Stimulated activated CD4-positive, alpha-beta T cell treated with anti-CD3 and anti-CD28 coated beads, Interleukin-2, amount 100 ng/mL, for 4 hours (primary cell): Measurements from ENCODE around the gene LARP4B.

Experiments used
- DNase-seq: peaks from one replicate; pipeline ENCODE4 v3.0.0-alpha.2; 2020; ENCODE audit warnings: low read depth

LARP4B gene

DNA sequence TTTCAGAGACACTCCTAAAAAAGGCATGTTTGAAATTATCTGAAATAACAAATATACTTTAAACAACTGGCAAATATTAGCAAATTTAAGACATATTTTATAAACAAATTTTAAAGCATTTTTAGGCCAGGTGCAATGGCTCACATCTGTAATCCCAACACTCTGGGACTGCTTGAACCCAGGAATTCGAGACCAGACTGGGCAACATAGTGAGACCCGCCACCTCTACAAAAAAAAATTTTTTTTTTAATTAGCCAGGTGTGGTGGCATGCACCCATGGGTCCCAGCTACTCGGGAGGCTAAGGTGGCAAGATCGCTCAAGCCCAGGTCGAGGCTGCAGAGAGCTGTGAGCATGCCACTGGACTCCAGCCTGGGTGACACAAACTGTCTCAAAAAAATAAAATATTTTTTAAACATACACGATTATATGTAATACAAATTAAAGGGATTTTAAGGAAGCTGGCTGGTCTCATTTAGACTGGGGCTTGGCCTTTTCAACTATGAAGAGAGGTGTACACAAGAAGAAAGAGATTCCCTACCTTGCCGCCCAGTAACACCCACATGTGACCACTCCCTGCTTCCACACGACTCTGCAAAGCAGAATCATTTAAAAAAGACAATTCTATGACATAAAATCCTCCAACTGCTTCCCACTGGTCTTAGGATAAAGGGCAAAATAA is 7.5 kb downstream of the LARP4B start:
- DNase-seq = no peak

GRCh38 chr10:921471-922414 is 9.8 kb downstream of the LARP4B start:
- no peak for DNase-seq

DNA sequence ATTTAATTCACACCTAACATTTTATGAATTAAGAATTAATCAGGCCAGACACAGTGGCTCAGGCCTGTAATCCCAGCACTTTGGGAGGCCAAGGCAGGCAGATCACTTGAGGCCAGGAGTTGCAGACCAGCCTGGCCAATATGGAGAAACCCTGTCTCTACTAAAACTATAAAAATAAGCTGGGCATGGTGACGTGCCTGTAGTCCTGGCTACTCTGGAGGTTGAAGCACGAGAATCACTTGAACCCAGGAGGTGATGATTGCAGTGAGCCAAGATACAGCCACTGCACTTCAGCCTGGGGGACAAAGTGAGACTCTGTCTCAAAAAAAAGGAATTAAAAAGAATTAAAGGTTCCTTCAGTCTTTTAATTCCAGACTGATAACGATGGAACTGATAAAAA is 11.1 kb downstream of the LARP4B start:
- no peak for DNase-seq

DNA sequence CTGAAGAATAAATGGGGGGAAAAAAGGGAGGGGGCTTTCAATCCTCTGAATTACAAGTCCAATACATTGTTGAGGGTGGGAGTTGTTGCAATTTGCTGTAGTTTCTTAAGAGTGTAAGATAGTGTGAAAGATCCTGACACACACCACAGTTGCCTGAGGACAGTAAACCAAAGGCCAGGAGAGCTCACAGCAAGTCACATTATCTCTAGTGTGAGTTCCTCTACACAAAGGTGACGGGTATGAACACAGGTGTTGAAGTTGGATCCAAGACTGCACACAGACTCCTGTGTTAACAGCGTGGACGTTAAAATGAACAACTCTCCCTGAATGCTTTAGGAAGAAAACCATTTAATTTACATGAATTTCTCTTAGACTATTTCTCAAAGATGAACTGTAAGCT is 12.0 kb downstream of the LARP4B start:
- no peak for DNase-seq

GRCh38 chr10:917999-918398 is 13.5 kb downstream of the LARP4B start:
- DNase-seq = no peak

DNA sequence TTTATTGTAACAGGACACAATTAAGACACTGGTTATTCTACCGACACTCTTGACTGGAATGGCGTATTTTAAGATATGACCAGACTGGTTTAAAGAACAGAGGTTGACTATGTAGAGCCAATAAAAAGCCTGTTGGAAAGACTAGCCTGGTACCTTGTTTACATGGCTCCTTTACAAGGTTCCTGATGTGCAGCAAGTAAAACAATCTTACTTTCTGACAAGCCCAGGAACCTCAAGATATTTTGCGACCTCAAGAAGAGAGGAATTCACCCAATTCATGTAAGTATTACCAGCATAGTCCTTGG is 14.1 kb downstream of the LARP4B start:
- no peak for DNase-seq

GRCh38 chr10:916716-917415 is 14.6 kb downstream of the LARP4B start:
- no peak for DNase-seq

DNA sequence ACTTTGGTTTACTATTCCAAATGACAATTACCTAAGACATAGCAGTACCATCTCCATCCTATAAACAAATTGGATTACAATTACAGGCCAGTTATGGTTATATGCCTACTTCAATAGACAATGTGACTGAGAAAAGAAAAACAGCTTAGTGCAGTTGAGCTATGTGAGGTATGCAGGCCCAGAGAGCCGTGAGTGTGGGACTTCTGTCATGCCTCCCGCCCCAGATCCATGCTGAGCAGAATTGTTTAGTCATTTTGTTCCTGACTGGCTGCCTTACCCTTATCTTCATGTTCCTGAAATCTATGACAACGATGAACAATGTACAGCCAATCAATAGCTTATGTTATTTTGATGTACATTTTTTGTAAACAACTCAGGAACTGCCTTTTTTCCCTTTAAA is 21.7 kb downstream of the LARP4B start:
- DNase-seq = no peak

- no peak for DNase-seq
These were observed 25.5 kb downstream of the LARP4B start for GRCh38 chr10:905972-906371.

GRCh38 chr10:905503-905902 is 26.0 kb downstream of the LARP4B start:
- no peak for DNase-seq

- no peak for DNase-seq
These were observed 27.1 kb downstream of the LARP4B start for GRCh38 chr10:904403-904802.

DNA sequence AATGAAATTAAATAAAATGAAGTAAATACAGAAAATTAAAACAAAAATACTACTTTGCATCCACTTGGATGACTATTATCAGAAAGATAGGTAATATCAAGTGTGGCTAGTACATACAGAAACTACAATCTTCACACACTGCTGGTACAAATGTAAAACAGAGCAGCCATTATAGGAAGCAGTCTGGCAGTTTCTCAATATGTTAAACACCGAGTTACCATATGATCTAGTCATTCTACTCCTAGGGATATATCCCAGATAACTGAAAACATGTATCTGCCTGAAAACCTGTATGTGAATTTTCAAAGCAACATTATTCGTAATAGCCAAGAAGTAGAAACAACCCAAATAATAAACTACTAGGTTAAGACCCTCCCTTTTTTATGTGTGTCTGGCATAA is 33.4 kb downstream of the LARP4B start:
- no peak for DNase-seq

DNA sequence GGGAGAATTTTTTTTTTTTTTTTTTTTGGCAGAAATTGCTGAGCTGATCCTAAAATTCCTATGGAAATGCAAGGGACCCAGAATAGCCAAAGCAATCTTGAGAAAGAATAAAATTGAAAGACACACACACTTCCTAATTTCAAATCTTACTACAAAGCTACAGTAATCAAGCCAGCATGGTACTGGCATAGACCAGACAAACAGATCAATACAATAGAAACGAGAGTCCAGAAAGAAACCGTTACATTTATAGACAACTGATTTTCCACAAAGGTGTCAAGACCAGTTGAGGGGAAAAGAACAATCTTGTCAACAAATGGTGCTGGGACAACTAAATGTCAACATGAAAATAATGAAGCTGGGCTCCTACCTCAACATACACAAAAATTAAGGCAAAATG is 34.5 kb downstream of the LARP4B start:
- no peak for DNase-seq

- DNase-seq = no peak
These were observed 36.2 kb downstream of the LARP4B start for GRCh38 chr10:895324-895723.

DNA sequence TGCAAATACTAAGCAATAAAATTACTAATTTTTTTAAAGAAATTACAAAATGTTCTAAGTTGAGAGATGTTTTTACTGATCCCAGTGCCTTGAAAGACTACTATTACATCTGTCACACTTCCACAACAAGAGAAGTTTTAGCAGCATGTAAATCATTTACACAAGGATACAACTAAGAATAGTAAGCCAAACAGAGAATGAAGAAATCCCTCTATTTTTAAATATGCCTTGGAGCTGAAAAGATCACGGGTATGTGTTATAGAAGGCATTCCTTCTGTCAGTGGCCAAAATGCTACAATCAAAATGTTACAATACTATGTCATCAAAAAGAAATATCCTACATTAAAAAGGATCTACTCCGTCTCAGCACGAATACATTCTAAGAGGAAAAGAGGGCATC is 52.6 kb downstream of the LARP4B start:
- no peak for DNase-seq

DNA sequence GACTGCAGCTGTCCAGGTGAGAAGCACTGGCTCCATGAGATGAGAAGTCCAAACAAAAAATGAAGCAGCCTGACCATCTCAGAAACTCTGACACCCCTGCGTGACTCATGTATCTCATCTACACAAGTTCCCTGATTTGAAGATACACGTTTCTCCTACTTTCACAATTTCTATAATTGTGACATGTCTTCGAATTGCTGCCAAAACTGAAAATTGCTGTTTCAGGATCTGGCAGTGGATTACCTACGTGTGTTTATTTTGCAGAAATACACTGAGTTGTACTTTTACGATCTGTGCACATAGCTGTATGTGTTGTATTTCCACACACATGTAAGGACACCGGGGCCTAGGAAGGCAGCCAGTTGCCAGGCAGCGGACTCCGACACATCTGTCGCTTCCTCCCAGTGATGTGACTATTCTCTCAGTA is 53.2 kb downstream of the LARP4B start:
- DNase-seq = no peak

GRCh38 chr10:876438-876837 is 55.1 kb downstream of the LARP4B start:
- no peak for DNase-seq

GRCh38 chr10:873020-873419 is 58.5 kb downstream of the LARP4B start:
- DNase-seq = no peak

DNA sequence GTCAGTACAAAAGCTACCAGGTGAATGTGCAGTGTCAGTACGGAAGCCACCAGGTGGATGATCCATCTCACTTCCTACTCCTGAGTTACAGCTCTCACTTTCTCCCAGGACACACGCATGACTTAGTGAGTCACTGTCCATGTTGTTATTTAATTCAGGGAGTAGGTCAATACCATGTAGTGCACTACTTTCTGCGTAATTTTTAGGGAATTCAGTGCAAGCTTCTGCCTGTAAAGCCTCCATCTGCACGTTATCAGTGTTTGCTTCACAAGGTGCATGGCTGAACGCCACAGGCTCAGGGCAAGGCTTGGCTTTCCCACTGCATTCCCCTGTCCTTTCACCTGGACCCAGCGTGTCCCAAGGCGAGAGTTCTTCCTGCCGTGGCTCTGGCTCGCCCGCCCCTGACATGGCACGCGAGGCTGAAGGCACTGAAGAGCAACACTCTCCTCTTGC is 59.5 kb downstream of the LARP4B start:
- DNase-seq = no peak

DNA sequence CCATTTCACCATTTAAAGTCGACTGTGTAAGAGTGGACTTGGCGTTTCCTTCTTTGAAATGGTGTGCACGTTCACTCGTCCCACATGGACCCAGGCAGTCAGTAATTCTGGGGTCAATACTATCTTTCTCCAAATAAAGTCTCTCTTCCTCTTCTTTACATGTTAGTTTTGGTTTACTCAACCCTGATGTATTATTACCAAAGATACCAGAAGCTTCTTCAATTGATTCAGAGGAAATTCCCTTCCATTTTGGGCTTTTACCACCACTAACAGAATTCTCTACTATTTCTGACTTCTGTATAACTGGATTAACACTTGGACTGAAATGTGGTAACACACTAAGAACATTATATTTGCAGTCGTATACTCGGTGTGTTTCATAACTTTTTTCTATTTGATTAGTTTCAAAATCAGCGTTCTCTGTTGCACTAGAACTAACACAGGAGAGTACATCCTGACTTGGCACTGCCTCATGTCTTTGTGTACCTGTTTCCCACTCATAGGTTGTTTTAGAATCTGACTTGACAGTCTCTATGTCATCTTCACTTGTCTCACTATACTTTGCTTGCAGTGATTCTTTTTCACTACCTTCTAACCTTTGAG is 60.8 kb downstream of the LARP4B start:
- no peak for DNase-seq

DNA sequence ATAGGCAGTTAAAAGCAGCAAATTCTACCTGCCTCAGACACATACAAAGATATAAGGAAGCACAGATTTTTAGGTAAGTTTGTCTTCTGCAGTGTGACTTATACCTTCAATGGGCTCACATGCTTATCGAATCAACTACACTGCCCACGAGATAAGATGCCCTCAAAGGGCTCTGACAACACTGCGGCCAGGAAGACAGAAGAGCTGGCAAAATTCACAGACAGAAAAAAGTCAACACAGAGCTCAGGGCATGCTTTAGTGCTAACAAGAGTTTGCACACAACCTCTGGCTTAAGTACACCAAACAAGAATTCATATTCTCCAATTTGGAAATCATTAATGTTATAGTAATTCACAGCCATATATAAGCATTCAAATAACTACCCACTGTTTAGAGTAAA is 62.3 kb downstream of the LARP4B start:
- no peak for DNase-seq

DNA sequence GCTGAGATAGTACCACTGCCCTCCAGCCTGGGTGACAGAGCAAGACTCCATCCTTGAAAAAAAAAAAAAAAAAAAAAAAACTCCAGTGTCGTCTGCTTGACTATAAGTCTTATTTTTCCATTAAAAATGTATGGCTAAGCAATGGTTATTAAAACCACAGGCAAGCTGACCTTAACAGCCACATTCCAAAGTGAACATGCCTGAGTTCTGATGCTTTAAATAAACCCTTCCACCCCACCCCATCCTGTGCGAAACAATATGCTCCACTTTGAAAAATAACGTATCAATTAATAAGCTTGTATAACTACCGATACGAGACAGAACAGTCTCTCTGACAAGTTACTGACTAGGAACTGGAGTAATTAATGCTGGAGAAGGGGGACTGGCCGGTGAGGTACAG is 63.7 kb downstream of the LARP4B start:
- no peak for DNase-seq

GRCh38 chr10:866577-866941 is 64.9 kb downstream of the LARP4B start:
- DNase-seq = no peak
